Measurements from ENCODE around the gene USP47. TPM values are rescaled to one million over a fixed set of nuclear protein-coding genes. Genes with fewer than 3 reads are reported as not detected.

The USP47 gene
- total RNA-seq, 1 experiment from 2014 or later, result 24.2 TPM

DNA sequence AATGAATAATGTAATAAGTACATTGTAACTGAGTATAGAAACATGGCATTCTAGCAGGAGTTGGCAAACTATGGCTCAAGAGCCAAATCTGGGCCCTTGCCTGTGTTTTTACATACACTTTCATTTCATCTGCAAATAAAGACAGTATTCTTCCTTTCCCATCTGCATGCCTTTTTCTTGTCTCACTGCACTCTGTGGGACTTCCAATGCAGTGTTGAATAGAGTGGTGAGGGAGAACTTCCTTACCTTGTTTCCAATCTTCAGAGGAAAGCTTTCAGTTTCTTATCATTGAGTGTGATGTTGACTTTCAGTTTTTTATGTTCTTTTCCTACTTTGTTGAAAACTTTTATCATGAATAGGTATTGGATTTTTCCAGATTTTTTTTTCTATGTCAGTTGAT, 82.1 kb downstream of the USP47 start:
- no TSS peak for BruUV-seq (replicated peaks)
- no peak overlapping the region for H3K4me2 ChIP-seq
- intact Hi-C loops (cut with micrococcal nuclease; ENCODE audit: unreplicated experiment), result no loop called here
- H3K79me2 ChIP-seq (ENCODE audit: low read depth), result no peaks in the 10 kb centered on the region
- POLR2A ChIA-PET (ENCODE audit: unreplicated experiment), result no interaction called here
- H4K20me1 ChIP-seq (ENCODE audit: insufficient read depth), result no peaks in the 10 kb centered on the region
- DNase-seq, result no peak
- H3K4me1 ChIP-seq (replicated peaks; ENCODE audit: insufficient read depth), result no peaks in the 10 kb centered on the region
- H3K4me3 ChIP-seq, result no peak overlapping the region
- no peaks in the 10 kb centered on the region for H3K27me3 ChIP-seq (ENCODE audit: insufficient read depth, low read depth)
- no peak for TF ChIP-seq EZH2 (IDR thresholded peaks at IDR 0.05; ENCODE audit: low read depth)
- TF ChIP-seq, protein P1, sequence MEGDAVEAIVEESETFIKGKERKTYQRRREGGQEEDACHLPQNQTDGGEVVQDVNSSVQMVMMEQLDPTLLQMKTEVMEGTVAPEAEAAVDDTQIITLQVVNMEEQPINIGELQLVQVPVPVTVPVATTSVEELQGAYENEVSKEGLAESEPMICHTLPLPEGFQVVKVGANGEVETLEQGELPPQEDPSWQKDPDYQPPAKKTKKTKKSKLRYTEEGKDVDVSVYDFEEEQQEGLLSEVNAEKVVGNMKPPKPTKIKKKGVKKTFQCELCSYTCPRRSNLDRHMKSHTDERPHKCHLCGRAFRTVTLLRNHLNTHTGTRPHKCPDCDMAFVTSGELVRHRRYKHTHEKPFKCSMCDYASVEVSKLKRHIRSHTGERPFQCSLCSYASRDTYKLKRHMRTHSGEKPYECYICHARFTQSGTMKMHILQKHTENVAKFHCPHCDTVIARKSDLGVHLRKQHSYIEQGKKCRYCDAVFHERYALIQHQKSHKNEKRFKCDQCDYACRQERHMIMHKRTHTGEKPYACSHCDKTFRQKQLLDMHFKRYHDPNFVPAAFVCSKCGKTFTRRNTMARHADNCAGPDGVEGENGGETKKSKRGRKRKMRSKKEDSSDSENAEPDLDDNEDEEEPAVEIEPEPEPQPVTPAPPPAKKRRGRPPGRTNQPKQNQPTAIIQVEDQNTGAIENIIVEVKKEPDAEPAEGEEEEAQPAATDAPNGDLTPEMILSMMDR (conservative IDR thresholded peaks at IDR 0.05), result no peak
- no peaks in the 10 kb centered on the region for H3F3A ChIP-seq (ENCODE audit: insufficient read depth, low read depth)
- no peak overlapping the region for H2AFZ ChIP-seq
- 0 out of 2 replicates have a peak, but pooled peaks cover 8% of the 10 kb centered on the region for H3K36me3 ChIP-seq (ENCODE audit: low read depth)
- H3K9me2 ChIP-seq (ENCODE audit: insufficient read depth), result no peaks in the 10 kb centered on the region
- no peaks in the 10 kb centered on the region; the same call in 1 of the 2 replicates for H3K9me3 ChIP-seq (ENCODE audit: insufficient read depth, low read depth)
- no peak overlapping the region for H3K27ac ChIP-seq
- CTCF ChIA-PET, result no interaction called here

DNA sequence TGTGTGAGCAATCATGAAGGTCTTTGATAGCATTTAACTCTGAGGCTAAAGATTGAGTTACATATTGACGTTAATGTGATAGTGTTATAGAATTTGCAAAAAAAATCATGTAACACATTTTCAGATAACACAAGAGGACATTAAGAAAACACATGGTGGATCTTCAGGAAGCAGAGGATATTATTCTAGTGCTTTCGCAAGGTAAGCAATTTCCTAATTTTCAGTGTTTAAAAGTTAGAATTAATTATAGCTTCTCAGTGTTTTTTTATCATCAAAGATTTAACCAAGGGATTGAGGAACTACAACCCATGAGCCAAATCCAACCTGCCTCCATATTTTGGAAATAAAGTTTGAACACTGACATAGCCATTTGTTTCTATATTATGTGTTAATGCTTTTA, 88.1 kb downstream of the USP47 start:
- no peaks in the 10 kb centered on the region; the same call in 1 of the 2 replicates for H3K9me3 ChIP-seq (ENCODE audit: insufficient read depth, low read depth)
- no peak overlapping the region for H2AFZ ChIP-seq
- no TSS peak for BruUV-seq (replicated peaks)
- no peaks in the 10 kb centered on the region for H3K79me2 ChIP-seq (ENCODE audit: low read depth)
- no peaks in the 10 kb centered on the region for H3K4me1 ChIP-seq (replicated peaks; ENCODE audit: insufficient read depth)
- H3K27ac ChIP-seq, result no peak overlapping the region
- no peaks in the 10 kb centered on the region for H3K27me3 ChIP-seq (ENCODE audit: insufficient read depth, low read depth)
- no peak for TF ChIP-seq EZH2 (IDR thresholded peaks at IDR 0.05; ENCODE audit: low read depth)
- TF ChIP-seq, protein P1 (conservative IDR thresholded peaks at IDR 0.05), result no peak
- H4K20me1 ChIP-seq (ENCODE audit: insufficient read depth), result no peaks in the 10 kb centered on the region
- no peak overlapping the region for H3K4me3 ChIP-seq
- no peaks in the 10 kb centered on the region for H3K9me2 ChIP-seq (ENCODE audit: insufficient read depth)
- DNase-seq, result no peak
- POLR2A ChIA-PET (ENCODE audit: unreplicated experiment), result interaction anchor here (0.6 kb wide), 1 partner anchor 359 kb away, joined by 15 read pairs; no protein-coding TSS in a partner anchor
- 0 out of 2 replicates have a peak, but pooled peaks cover 5% of the 10 kb centered on the region for H3K36me3 ChIP-seq (ENCODE audit: low read depth)
- intact Hi-C loops (cut with micrococcal nuclease; ENCODE audit: unreplicated experiment), result loop anchor here (2.0 kb wide), 2 partner anchors 131 to 351 kb away; no protein-coding TSS in a partner anchor
- H3K4me2 ChIP-seq, result no peak overlapping the region
- CTCF ChIA-PET, result no interaction called here
- no peaks in the 10 kb centered on the region for H3F3A ChIP-seq (ENCODE audit: insufficient read depth, low read depth)

DNA sequence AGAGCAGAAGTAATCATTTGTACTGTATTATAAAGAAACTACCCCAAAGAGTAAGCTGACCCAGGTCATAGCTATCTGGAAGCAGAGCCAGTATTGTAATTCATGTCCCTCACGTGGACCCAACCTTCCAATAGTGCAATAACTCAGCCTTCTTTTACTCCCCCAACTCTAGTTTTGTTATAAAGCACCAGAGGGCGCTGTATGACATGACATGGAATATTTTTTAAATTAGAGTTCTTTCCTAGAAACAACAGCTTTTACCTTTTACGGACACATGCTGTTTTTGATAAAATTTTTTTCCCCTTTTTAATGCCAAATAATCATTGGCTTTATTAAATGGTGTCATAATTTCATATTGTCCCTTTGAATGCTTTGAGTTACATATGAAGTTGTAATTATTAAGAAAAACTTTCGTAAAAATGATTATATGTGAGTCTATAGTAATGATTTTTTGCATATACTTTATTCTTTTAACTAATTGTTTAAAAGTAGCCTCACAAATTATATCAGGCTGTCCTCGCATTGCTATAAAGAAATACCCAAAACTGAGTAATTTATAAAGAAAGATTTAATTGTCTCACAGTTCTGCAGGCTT, 89.8 kb downstream of the USP47 start:
- H3K9me2 ChIP-seq (ENCODE audit: insufficient read depth), result no peaks in the 10 kb centered on the region
- no peaks in the 10 kb centered on the region for H3F3A ChIP-seq (ENCODE audit: insufficient read depth, low read depth)
- intact Hi-C loops (cut with micrococcal nuclease; ENCODE audit: unreplicated experiment), result loop anchor here (1.0 to 2.0 kb wide), 3 partner anchors 113 to 349 kb away; no protein-coding TSS in a partner anchor
- ChIA-PET POLR2A (ENCODE audit: unreplicated experiment) (no interaction called here), CTCF (interaction anchor here (0.6 to 1.2 kb wide), 3 partner anchors 112 to 350 kb away, joined by 3 to 6 read pairs (median 5); no protein-coding TSS in a partner anchor)
- no peak overlapping the region for H3K27ac ChIP-seq
- peak in 1 of 2 experiments; percentile 2 for DNase-seq
- no TSS peak for BruUV-seq (replicated peaks)
- TF ChIP-seq, protein P1 (conservative IDR thresholded peaks at IDR 0.05), result peak; percentile 77
- no peak for TF ChIP-seq EZH2 (IDR thresholded peaks at IDR 0.05; ENCODE audit: low read depth)
- H2AFZ ChIP-seq, result no peak overlapping the region
- H4K20me1 ChIP-seq (ENCODE audit: insufficient read depth), result no peaks in the 10 kb centered on the region
- no peaks in the 10 kb centered on the region; the same call in 1 of the 2 replicates for H3K9me3 ChIP-seq (ENCODE audit: insufficient read depth, low read depth)
- no peak overlapping the region for H3K4me3 ChIP-seq
- no peaks in the 10 kb centered on the region for H3K4me1 ChIP-seq (replicated peaks; ENCODE audit: insufficient read depth)
- H3K4me2 ChIP-seq, result no peak overlapping the region
- H3K27me3 ChIP-seq (ENCODE audit: insufficient read depth, low read depth), result no peaks in the 10 kb centered on the region
- 0 out of 2 replicates have a peak, but pooled peaks cover 5% of the 10 kb centered on the region for H3K36me3 ChIP-seq (ENCODE audit: low read depth)
- no peaks in the 10 kb centered on the region for H3K79me2 ChIP-seq (ENCODE audit: low read depth)

Data from PC-9 (cell line).